Mesothelial cell of epicardium (in vitro differentiated cells): Measurements from ENCODE around the gene MSMB. TPM values are rescaled to one million over a fixed set of nuclear protein-coding genes. Genes with fewer than 3 reads are reported as not detected.
"Not testable (repeated sequence)": the region's sequence is repeated elsewhere in the genome, so short reads cannot be mapped to it uniquely, and the experiment has no call there.

Experiments used
- DNase-seq, 2 experiments: peaks; one replicate each; pipeline ENCODE4 v3.0.0; 2021; ENCODE audit warnings: low spot score in 2 of 2; ENCODE audit not compliant: unreplicated experiment in 2 of 2
- H3K27ac Mint-ChIP-seq: 2 replicates; pipeline ENCODE4 v1.8.0; 2021; ENCODE audit warnings: mixed read lengths
- H3K27me3 Mint-ChIP-seq: 2 replicates; pipeline ENCODE4 v1.8.0; 2021; ENCODE audit warnings: low read depth, mixed read lengths
- H3K36me3 Mint-ChIP-seq: 2 replicates; pipeline ENCODE4 v1.8.0; 2021; ENCODE audit warnings: mixed read lengths
- H3K4me1 Mint-ChIP-seq: 2 replicates; pipeline ENCODE4 v1.8.0; 2021; ENCODE audit warnings: mixed read lengths
- H3K4me3 Mint-ChIP-seq: 2 replicates; pipeline ENCODE4 v1.8.0; 2021; ENCODE audit warnings: mild to moderate bottlenecking, moderate library complexity, mixed read lengths
- H3K9me3 Mint-ChIP-seq: 2 replicates; pipeline ENCODE4 v1.8.0; 2021; ENCODE audit warnings: mixed read lengths
- CTCF ChIP-seq: fragments of 200-600 bp; sonication (generic); IDR thresholded peaks from one replicate; pipeline ENCODE4 v1.5.0; 2021; ENCODE audit warnings: antibody characterized with exemption; ENCODE audit not compliant: unreplicated experiment
- total RNA-seq: library from RNA; stranded (reverse); gene quantifications from 3 replicates; pipeline ENCODE4 v1.2.1, GENCODE V29; 2021

The MSMB gene
- total RNA-seq, 1 donor from 2014 or later: not detected

DNA sequence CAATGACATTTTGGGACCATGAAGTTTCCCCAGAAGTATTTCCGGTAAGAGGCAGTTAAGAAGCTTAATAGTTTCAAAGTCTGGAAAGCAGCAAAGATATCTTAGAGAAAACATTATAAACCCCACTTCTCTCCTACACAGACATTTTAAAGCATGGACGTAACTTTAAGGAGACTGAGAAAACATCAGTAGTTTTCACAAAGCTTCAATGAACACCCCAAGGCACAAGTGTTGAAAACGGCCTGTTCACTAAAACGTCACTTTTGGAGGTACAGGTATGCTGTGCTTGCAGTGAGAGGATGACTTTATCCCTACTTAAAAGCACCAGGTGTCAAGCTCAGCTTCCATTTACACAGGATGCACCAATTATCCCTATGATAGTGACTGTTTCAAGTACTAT lies 40.7 kb downstream of the MSMB start:
- Mint-ChIP-seq H3K4me3 (no peak overlapping the region), H3K36me3 (peaks cover 54% of the 10 kb centered on the region), H3K27me3 (no peaks in the 10 kb centered on the region), H3K27ac (no peak overlapping the region), H3K4me1 (no peaks in the 10 kb centered on the region), H3K9me3 (peaks cover 6% of the 10 kb centered on the region)
- DNase-seq: no peak
- no peak for TF ChIP-seq CTCF

GRCh38 chr10:46004963-46005362 lies 41.1 kb downstream of the MSMB start:
- peaks cover 6% of the 10 kb centered on the region for H3K9me3 Mint-ChIP-seq
- no peak for DNase-seq
- H3K4me1 Mint-ChIP-seq: no peaks in the 10 kb centered on the region
- no peak overlapping the region for H3K27ac Mint-ChIP-seq
- no peaks in the 10 kb centered on the region for H3K27me3 Mint-ChIP-seq
- TF ChIP-seq CTCF: no peak
- peaks cover 53% of the 10 kb centered on the region for H3K36me3 Mint-ChIP-seq
- H3K4me3 Mint-ChIP-seq: no peak overlapping the region

DNA sequence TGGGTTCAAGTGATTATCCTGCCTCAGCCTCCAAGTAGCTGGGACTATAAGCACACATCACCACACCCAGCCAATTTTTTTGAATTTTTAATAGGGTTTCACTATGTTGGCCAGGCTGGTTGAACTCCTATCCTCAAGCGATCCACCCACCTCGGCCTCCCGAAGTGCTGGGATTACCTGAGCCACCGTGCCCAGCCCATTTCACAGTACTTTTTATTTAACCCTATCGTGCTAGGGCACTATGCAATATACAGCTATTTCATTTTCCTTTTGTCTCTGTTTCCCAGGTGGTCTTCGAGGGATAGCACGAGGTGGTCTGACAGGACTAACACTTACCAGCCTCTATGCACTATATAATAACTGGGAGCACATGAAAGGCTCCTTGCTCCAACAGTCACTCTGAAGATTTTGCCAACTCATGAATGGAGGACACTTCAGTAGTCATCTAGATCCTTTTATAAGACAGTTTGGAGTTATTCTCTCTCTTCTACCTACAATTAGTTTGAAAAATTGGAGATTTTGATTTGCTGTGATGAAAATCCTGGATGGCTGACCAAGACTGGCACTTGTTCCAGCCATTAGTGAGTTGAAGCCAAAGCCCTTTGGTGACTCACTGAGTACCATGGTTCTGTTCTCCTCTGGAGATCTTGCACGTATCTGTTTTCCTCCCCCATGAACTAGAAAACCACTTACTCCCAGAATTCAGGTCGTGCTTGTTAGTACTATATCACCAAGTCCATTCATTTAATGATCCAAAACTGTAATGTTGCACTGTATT lies 43.0 kb downstream of the MSMB start:
- DNase-seq: no peak
- H3K9me3 Mint-ChIP-seq: peaks cover 11% of the 10 kb centered on the region
- no peak overlapping the region for H3K27ac Mint-ChIP-seq
- TF ChIP-seq CTCF: no peak
- no peak overlapping the region for H3K4me3 Mint-ChIP-seq
- no peaks in the 10 kb centered on the region for H3K27me3 Mint-ChIP-seq
- no peaks in the 10 kb centered on the region for H3K4me1 Mint-ChIP-seq
- H3K36me3 Mint-ChIP-seq: peaks cover 55% of the 10 kb centered on the region

GRCh38 chr10:46002189-46002687 lies 43.8 kb downstream of the MSMB start:
- Mint-ChIP-seq H3K9me3 (peaks cover 11% of the 10 kb centered on the region), H3K36me3 (peaks cover 56% of the 10 kb centered on the region)
- DNase-seq, H3K27me3 Mint-ChIP-seq, H3K27ac Mint-ChIP-seq, H3K4me3 Mint-ChIP-seq, H3K4me1 Mint-ChIP-seq: not testable (repeated sequence)

GRCh38 chr10:46001187-46001756 lies 44.8 kb downstream of the MSMB start:
- TF ChIP-seq CTCF: no peak
- H3K9me3 Mint-ChIP-seq: peaks cover 11% of the 10 kb centered on the region
- DNase-seq: no peak
- no peaks in the 10 kb centered on the region for H3K4me1 Mint-ChIP-seq
- peaks cover 49% of the 10 kb centered on the region for H3K36me3 Mint-ChIP-seq
- H3K27me3 Mint-ChIP-seq: no peaks in the 10 kb centered on the region
- H3K27ac Mint-ChIP-seq: no peak overlapping the region
- H3K4me3 Mint-ChIP-seq: no peak overlapping the region

GRCh38 chr10:46000538-46000937 lies 45.5 kb downstream of the MSMB start:
- no peak overlapping the region for H3K4me3 Mint-ChIP-seq
- H3K9me3 Mint-ChIP-seq: peaks cover 11% of the 10 kb centered on the region
- DNase-seq: no peak
- peaks cover 50% of the 10 kb centered on the region for H3K36me3 Mint-ChIP-seq
- TF ChIP-seq CTCF: no peak
- no peaks in the 10 kb centered on the region for H3K4me1 Mint-ChIP-seq
- H3K27ac Mint-ChIP-seq: no peak overlapping the region
- no peaks in the 10 kb centered on the region for H3K27me3 Mint-ChIP-seq

DNA sequence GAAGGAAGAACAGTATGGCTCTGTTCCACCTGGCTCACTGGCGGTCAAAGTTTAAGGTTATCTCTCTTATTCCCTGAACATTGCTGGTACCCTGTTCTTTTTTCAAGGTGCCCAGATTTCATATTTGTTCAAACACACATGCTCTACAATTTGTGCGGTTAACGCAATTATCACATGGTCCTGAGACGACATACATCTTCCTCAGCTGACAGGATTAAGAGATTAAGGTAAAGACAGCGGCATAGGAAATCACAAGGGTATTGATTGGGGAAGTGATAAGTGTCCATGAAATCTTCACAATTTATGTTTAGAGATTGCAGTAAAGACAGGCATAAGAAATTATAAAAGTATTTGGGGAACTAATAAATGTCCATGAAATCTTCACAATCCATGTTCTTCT lies 46.1 kb downstream of the MSMB start:
- Mint-ChIP-seq H3K9me3 (peaks cover 11% of the 10 kb centered on the region), H3K36me3 (peaks cover 50% of the 10 kb centered on the region)
- not testable (repeated sequence) for H3K4me1 Mint-ChIP-seq, H3K27ac Mint-ChIP-seq, DNase-seq, H3K27me3 Mint-ChIP-seq, H3K4me3 Mint-ChIP-seq
